ENCODE data around the gene ABHD17C.

Gene ABHD17C

GRCh38 chr15:80722811-80723210 is 27.7 kb downstream of the ABHD17C start:
- no peak for TF ChIP-seq CTCF (IDR thresholded peaks at IDR 0.05; ENCODE audit: insufficient read depth, low read depth, low read length, missing control alignments)
- no peak for DNase-seq (ENCODE audit: low read depth)
- H3K4me3 ChIP-seq (ENCODE audit: low read length), result no peak overlapping the region

GRCh38 chr15:80727196-80727595 is 32.1 kb downstream of the ABHD17C start:
- H3K4me3 ChIP-seq (ENCODE audit: low read length), result no peak overlapping the region
- TF ChIP-seq CTCF (IDR thresholded peaks at IDR 0.05; ENCODE audit: insufficient read depth, low read depth, low read length, missing control alignments), result no peak
- no peak for DNase-seq (ENCODE audit: low read depth)

GRCh38 chr15:80727596-80727995 is 32.5 kb downstream of the ABHD17C start:
- TF ChIP-seq CTCF (IDR thresholded peaks at IDR 0.05; ENCODE audit: insufficient read depth, low read depth, low read length, missing control alignments), result no peak
- no peak for DNase-seq (ENCODE audit: low read depth)
- H3K4me3 ChIP-seq (ENCODE audit: low read length), result no peak overlapping the region

- no peak for TF ChIP-seq CTCF (IDR thresholded peaks at IDR 0.05; ENCODE audit: insufficient read depth, low read depth, low read length, missing control alignments)
- no peak for DNase-seq (ENCODE audit: low read depth)
- H3K4me3 ChIP-seq (ENCODE audit: low read length), result no peak overlapping the region
Measured at GRCh38 chr15:80730387-80730786, 35.3 kb downstream of the ABHD17C start.

GRCh38 chr15:80730926-80731325 is 35.8 kb downstream of the ABHD17C start:
- no peak for DNase-seq (ENCODE audit: low read depth)
- TF ChIP-seq CTCF (IDR thresholded peaks at IDR 0.05; ENCODE audit: insufficient read depth, low read depth, low read length, missing control alignments), result no peak
- no peak overlapping the region for H3K4me3 ChIP-seq (ENCODE audit: low read length)

GRCh38 chr15:80732167-80732566 is 37.1 kb downstream of the ABHD17C start:
- no peak for TF ChIP-seq CTCF (IDR thresholded peaks at IDR 0.05; ENCODE audit: insufficient read depth, low read depth, low read length, missing control alignments)
- no peak overlapping the region for H3K4me3 ChIP-seq (ENCODE audit: low read length)
- DNase-seq (ENCODE audit: low read depth), result no peak

- no peak for TF ChIP-seq CTCF (IDR thresholded peaks at IDR 0.05; ENCODE audit: insufficient read depth, low read depth, low read length, missing control alignments)
- no peak overlapping the region for H3K4me3 ChIP-seq (ENCODE audit: low read length)
- peak; percentile 13 for DNase-seq (ENCODE audit: low read depth)
Measured at GRCh38 chr15:80732818-80733217, 37.7 kb downstream of the ABHD17C start.
